ENCODE measurements around the gene SYCP2L. TPM values are rescaled to one million over a fixed set of nuclear protein-coding genes. Genes with fewer than 3 reads are reported as not detected.

Gene SYCP2L
- total and polyA plus RNA-seq, 2 of the 8 experiments (the other 6 are each of a cell fraction or from before 2014, with no cell fraction given): 1.7 to 4.2 TPM

DNA sequence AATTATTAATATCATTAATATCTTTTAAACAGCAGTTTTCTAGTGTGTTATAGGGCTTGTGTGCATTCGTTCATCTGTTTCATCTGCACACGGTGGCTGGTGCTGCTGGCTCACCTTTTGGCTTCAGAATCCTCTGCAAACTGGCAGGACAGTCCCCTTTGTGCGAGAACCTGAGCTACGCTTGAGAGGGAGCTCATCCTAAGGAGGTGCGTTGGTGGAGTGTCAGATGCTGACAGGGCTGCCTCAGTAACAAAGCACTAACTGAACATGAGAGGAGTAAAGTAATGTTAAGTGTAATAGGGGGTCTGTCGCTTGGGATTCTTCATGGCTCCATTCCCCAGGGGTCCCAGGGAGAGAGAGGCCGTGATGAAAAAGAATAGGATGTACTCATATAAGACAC lies 134.9 kb downstream of the SYCP2L start:
- Histone ChIP-seq H2AFZ (ENCODE audit: low read length) (no peak overlapping the region), H3K14ac (ENCODE audit: insufficient read length) (no peak overlapping the region), H3K9me3 (ENCODE audit: insufficient read depth in 2 of 2, low read depth in 1 of 2, low read length in 1 of 2) (no peaks in the 10 kb centered on the region), H3K18ac (ENCODE audit: extremely low read depth, low read length) (no peak overlapping the region), H4K8ac (ENCODE audit: extremely low read depth, insufficient read depth, low read length) (no peak overlapping the region), H2AK5ac (ENCODE audit: low read depth, low read length) (no peak overlapping the region), H3K4me1 (replicated peaks in 1 of 4; ENCODE audit: control insufficient read depth in 3 of 4, insufficient read depth in 4 of 4, low read length in 3 of 4) (peaks cover 0 to 7% (median 3%) of the 10 kb centered on the region in 4 experiments; a peak in 5 of 7 replicates), H4K91ac (replicated peaks; ENCODE audit: insufficient read length, low read length) (no peak overlapping the region), H3K4me2 (ENCODE audit: insufficient read depth in 1 of 2, low read depth in 2 of 2, low read length in 2 of 2) (no peak overlapping the region), H3K4ac (replicated peaks; ENCODE audit: insufficient read length, low read depth, low read length) (peak overlapping the region; percentile 6), H3K4me3 (ENCODE audit: extremely low read depth in 1 of 4, insufficient read depth in 2 of 4, low read depth in 3 of 4, low read length in 4 of 4) (no peak overlapping the region), H2BK5ac (ENCODE audit: low read depth, low read length) (no peak overlapping the region), H4K20me1 (replicated peaks in 1 of 2; ENCODE audit: control insufficient read depth in 1 of 2, insufficient read depth in 2 of 2, low read length in 2 of 2) (no peaks in the 10 kb centered on the region), H3K36me3 (ENCODE audit: control insufficient read depth in 2 of 4, insufficient read depth in 4 of 4, low read length in 3 of 4) (no peaks in the 10 kb centered on the region), H2BK20ac (ENCODE audit: low read length) (no peak overlapping the region), H2BK120ac (replicated peaks; ENCODE audit: low read depth, low read length) (no peak overlapping the region), H3K56ac (replicated peaks; ENCODE audit: insufficient read length, low read depth, low read length) (no peak overlapping the region), H3K23me2 (ENCODE audit: low read depth, low read length) (no peaks in the 10 kb centered on the region), H3K79me2 (ENCODE audit: control insufficient read depth in 1 of 2, insufficient read depth in 2 of 2, low read length in 2 of 2) (no peaks in the 10 kb centered on the region), H2BK15ac (ENCODE audit: low read length) (no peak overlapping the region), H4K5ac (ENCODE audit: insufficient read length, low read depth, low read length) (no peak overlapping the region), H3K27me3 (replicated peaks in 1 of 4; ENCODE audit: control insufficient read depth in 3 of 4, extremely low read depth in 1 of 4, insufficient read depth in 3 of 4, low read length in 3 of 4) (no peaks in the 10 kb centered on the region; a peak in 1 of 7 replicates), H2BK12ac (ENCODE audit: low read depth, low read length) (no peak overlapping the region), H3K23ac (ENCODE audit: insufficient read length) (no peak overlapping the region), H3K27ac (ENCODE audit: low read depth, low read length) (no peak overlapping the region), H3K9ac (replicated peaks in 1 of 4; ENCODE audit: extremely low read depth in 1 of 4, low read depth in 3 of 4, low read length in 3 of 4) (no peak overlapping the region), H3K79me1 (ENCODE audit: low read depth, low read length) (no peaks in the 10 kb centered on the region)
- no peak for DNase-seq (ENCODE audit: low read depth in 1 of 2, low spot score in 2 of 2)
- CTCF ChIA-PET (ENCODE audit: partially characterized antibody): interaction anchor here (1.0 to 4.2 kb wide), 9 partner anchors 10 to 114 kb away, joined by 3 to 25 read pairs (median 5); no protein-coding TSS in a partner anchor
- POLR2A ChIA-PET (ENCODE audit: partially characterized antibody): no interaction called here
- FAIRE-seq: peak; percentile 28
- WGBS, 2 experiments (ENCODE audit: extremely low coverage in 1 of 2, insufficient coverage in 1 of 2, insufficient read length in 1 of 2, insufficient replicate concordance in 2 of 2, low coverage in 1 of 2, low lambda C conversion rate in 2 of 2, missing lambda C conversion rate in 1 of 2): 74% methylated on average over 7 of the region's 7 CpGs; no CpG with 5 or more reads in 1 of the 2 experiments
- TF ChIP-seq POU5F1 (IDR thresholded peaks at IDR 0.05; ENCODE audit: low read depth, low read length) (no peak), JUND (IDR thresholded peaks at IDR 0.05; ENCODE audit: low read length) (no peak), SIRT6 (IDR thresholded peaks at IDR 0.05; ENCODE audit: low read length) (no peak), RFX5 (IDR thresholded peaks at IDR 0.05; ENCODE audit: borderline replicate concordance, low read depth, low read length) (no peak), GTF2F1 (IDR thresholded peaks at IDR 0.05; ENCODE audit: borderline replicate concordance, low read depth, low read length) (no peak), CHD2 (IDR thresholded peaks at IDR 0.05; ENCODE audit: low read length) (no peak), KDM1A (IDR thresholded peaks at IDR 0.05; ENCODE audit: borderline replicate concordance, low read length) (no peak), RXRA (IDR thresholded peaks at IDR 0.05; ENCODE audit: insufficient read depth, low read depth, low read length) (no peak), SP1 (IDR thresholded peaks at IDR 0.05; ENCODE audit: low read depth, low read length) (no peak), ZNF274 (IDR thresholded peaks at IDR 0.05; ENCODE audit: borderline replicate concordance, extremely low read depth, low read length) (no peak), GABPA (IDR thresholded peaks at IDR 0.05; ENCODE audit: borderline replicate concordance, insufficient read depth, low read length) (no peak), BRCA1 (IDR thresholded peaks at IDR 0.05; ENCODE audit: low read depth, low read length) (no peak)
- TF ChIP-seq, protein P1, sequence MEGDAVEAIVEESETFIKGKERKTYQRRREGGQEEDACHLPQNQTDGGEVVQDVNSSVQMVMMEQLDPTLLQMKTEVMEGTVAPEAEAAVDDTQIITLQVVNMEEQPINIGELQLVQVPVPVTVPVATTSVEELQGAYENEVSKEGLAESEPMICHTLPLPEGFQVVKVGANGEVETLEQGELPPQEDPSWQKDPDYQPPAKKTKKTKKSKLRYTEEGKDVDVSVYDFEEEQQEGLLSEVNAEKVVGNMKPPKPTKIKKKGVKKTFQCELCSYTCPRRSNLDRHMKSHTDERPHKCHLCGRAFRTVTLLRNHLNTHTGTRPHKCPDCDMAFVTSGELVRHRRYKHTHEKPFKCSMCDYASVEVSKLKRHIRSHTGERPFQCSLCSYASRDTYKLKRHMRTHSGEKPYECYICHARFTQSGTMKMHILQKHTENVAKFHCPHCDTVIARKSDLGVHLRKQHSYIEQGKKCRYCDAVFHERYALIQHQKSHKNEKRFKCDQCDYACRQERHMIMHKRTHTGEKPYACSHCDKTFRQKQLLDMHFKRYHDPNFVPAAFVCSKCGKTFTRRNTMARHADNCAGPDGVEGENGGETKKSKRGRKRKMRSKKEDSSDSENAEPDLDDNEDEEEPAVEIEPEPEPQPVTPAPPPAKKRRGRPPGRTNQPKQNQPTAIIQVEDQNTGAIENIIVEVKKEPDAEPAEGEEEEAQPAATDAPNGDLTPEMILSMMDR (IDR thresholded peaks at IDR 0.05; ENCODE audit: control extremely low read depth in 1 of 3, insufficient read depth in 1 of 3, low read depth in 1 of 3, low read length in 3 of 3): no peak
